Left lobe of liver (tissue), 2 donors: ENCODE measurements around the gene ING5. TPM values are rescaled to one million over a fixed set of nuclear protein-coding genes. Genes with fewer than 3 reads are reported as not detected.
"Not testable (repeated sequence)": the region's sequence is repeated elsewhere in the genome, so short reads cannot be mapped to it uniquely, and the experiment has no call there.

Experiments
- ATAC-seq: fragments of 200-7000 bp; cut with Tn5 transposase; one replicate; pipeline ENCODE4 v1.9.1; 2020; ENCODE audit warnings: mild to moderate bottlenecking, moderate library complexity
- DNase-seq: peaks from one replicate; pipeline ENCODE4 v3.0.0-alpha.2; 2020; ENCODE audit warnings: low spot score
- total RNA-seq: library from RNA; stranded (reverse); gene quantifications from one replicate; pipeline ENCODE4 v1.2.1, GENCODE V29; 2021
- donor health status: DM: no; HTN: no; CAD: no; lungs with moderate emphysema.
- donor health status: DM: no; HTN: yes; CAD: no.

ING5 gene
- total RNA-seq, 1 donor from 2014 or later = 20.7 TPM

GRCh38 chr2:241736111-241736510 is 34.3 kb downstream of the ING5 start:
- DNase-seq (no peak), ATAC-seq (peak; percentile 2)

GRCh38 chr2:241738040-241738686 is 36.3 kb downstream of the ING5 start:
- ATAC-seq (no peak), DNase-seq (no peak)

- ATAC-seq (no peak), DNase-seq (no peak)
Observed at GRCh38 chr2:241739177-241739576, 37.3 kb downstream of the ING5 start.

- DNase-seq (no peak), ATAC-seq (no peak)
Observed at GRCh38 chr2:241739651-241740050, 37.8 kb downstream of the ING5 start.

- peak; percentile 59 for ATAC-seq
- DNase-seq = no peak
Observed at GRCh38 chr2:241741016-241741415, 39.2 kb downstream of the ING5 start.

DNA sequence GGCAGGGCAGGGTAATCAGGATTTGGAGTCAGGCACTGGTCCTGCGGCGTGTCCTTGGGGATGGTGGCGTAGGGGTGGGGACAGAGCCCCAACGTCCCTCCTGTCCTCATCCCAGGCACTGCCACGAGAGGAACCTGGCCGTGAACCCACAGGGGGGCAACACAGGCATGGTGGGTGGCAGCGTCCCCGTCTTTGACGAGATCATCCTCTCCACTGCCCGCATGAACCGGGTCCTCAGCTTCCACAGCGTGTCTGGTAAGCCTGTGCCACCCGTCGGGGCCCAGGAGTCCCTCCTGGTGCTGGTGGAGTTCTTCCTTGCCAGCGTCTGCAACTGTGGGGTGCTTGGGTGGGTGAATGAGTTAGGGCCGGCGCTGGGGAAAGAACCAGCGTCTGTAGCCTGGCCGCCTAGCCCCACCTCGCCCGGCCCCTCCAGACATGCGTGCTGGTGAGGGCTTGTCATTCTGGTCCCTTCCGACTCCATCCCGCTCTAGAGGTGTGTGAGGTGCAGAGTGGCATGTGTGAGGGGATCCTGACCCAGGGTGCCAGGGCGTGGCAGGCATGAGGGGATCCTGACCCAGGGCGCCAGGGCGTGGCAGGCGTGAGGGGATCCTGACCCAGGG is 40.6 kb downstream of the ING5 start:
- no peak for ATAC-seq
- no peak for DNase-seq

GRCh38 chr2:241743008-241743407 is 41.2 kb downstream of the ING5 start:
- not testable (repeated sequence) for ATAC-seq, DNase-seq

DNA sequence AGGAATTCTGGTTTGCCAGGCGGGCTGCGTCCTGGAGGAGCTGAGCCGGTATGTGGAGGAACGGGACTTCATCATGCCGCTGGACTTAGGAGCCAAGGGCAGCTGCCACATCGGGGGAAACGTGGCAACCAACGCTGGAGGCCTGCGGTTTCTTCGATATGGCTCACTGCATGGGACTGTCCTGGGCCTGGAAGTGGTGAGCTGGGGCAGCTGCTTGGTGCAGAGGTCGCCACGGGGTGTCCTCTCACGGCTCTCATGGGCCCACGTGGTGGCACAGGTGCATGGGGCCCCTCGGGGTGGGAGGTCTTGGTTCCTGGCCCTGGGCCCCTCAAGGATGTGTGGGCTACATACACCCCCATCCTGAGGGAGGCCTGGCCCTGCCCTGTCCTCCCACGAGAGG is 41.8 kb downstream of the ING5 start:
- peak; percentile 14 for ATAC-seq
- DNase-seq = no peak

GRCh38 chr2:241744028-241744754 is 42.4 kb downstream of the ING5 start:
- ATAC-seq (peak; percentile 24), DNase-seq (no peak)

DNA sequence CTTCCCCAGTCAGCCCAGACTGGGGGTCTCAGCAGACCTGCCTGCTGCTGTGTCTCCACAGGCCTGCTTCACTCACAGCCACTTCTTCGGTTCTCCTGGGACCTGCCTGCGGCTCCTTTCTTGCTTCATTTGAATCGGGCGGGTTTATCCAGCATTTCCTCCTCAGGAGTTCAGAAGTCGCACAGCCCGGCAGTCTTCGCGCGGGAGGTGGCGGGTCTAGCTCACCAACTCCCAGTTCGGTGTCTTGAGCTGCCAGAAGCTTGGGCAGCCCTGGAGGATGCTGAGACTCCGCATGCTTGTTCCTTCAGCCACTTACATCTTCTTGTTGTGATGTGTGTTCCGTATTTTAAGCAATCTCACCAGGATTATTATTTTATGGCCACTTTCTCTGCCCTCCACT is 43.4 kb downstream of the ING5 start:
- no peak for DNase-seq
- ATAC-seq = no peak

DNA sequence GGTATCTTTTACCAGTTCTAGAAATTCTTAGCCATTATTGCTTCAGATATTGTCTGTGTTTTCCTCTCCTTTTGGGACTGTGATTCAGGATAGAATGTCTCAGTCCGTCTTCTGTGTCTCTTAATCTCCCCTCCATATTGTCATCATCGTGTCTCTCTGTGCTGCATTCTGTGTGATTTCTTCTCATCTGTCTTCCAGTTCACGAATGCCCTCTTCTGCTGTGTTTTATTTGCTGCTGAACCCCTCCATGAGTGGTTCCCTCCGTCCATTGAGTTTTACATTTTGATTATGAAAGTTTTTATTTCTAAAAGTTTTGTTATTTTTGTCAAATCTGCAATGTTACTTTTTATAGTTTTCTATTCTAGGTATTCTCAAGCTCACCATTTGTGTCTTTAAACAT is 44.2 kb downstream of the ING5 start:
- no peak for ATAC-seq
- no peak for DNase-seq

GRCh38 chr2:241748468-241749256 is 46.8 kb downstream of the ING5 start:
- no peak for DNase-seq
- ATAC-seq = no peak

DNA sequence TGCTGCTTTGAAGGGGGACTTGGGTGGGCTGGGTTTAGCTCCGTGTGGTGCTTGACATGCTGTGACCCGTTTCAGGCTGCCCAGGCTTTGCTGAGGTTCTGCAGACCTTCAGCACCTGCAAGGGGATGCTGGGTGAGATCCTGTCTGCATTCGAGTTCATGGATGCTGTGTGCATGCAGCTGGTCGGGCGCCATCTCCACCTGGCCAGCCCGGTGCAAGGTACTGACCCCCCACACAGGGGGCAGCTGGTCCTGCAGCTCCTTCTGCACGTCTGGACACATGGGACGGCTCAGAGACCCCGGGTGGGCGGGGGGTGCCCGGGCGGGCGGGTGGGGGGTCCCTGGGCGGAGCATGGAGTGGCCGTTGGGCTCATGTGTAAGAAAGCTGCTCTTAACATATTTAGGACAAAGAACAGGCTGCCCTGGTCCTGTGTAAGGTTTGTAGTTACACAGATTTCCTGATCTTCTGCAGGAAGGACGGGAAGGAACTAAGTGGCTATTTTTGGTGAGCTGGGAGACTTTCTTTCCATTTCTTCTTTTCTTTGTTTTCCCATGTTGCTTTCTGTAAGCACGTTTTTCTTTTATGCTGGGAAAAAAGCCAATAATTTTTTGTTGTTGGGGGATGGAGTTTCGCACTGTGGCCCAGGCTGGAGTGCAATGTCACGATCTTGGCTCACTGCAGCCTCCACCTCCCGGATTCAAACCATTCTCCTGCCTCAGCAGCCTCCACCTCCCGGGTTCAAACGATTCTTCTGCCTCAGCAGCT is 48.4 kb downstream of the ING5 start:
- DNase-seq = no peak
- ATAC-seq = no peak

- DNase-seq (no peak), ATAC-seq (no peak)
Observed at GRCh38 chr2:241751152-241751551, 49.3 kb downstream of the ING5 start.

GRCh38 chr2:241751776-241752175 is 49.9 kb downstream of the ING5 start:
- DNase-seq = no peak
- no peak for ATAC-seq

DNA sequence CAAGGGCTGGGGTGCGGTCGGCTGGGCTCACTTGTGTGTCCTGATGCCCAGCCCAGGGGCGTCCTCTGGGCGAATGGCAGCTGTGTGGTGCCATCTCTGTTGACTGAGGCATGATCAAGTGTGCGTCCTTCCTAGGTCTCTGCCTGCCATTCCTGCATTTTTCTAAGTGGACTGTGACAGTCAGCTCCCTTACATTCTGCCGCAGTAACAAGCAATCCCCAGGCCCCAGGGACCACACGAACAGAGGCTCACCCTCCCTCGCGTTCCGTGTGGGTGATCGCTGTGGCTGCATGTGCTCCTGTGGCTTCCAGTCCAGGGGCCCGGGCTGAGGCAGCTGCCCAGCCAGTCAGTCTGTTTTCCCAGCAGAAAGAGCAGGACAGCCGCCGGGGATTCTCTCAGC is 50.4 kb downstream of the ING5 start:
- DNase-seq = no peak
- ATAC-seq = no peak

- ATAC-seq = no peak
- no peak for DNase-seq
Observed at GRCh38 chr2:241752689-241753276, 50.9 kb downstream of the ING5 start.

DNA sequence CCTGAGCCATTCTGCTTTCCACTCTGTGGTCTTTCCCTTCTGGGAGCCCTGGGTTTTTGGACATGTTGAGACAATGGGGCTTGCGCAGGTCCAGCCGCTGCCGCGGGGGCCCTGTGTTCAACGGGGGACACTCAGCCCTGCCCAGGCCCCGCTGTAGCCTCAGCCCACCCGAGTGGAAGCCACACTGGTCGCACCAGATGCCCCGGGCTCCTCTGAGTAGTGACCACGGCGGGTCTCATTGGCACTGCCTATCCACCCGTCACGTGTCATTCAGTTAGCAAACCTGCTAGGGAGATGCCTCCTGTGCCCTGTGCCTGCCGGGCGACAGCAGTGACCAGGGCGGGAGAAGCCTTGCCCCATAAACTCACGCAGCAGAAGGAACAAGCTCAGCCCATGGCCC is 51.7 kb downstream of the ING5 start:
- DNase-seq (no peak), ATAC-seq (no peak)

DNA sequence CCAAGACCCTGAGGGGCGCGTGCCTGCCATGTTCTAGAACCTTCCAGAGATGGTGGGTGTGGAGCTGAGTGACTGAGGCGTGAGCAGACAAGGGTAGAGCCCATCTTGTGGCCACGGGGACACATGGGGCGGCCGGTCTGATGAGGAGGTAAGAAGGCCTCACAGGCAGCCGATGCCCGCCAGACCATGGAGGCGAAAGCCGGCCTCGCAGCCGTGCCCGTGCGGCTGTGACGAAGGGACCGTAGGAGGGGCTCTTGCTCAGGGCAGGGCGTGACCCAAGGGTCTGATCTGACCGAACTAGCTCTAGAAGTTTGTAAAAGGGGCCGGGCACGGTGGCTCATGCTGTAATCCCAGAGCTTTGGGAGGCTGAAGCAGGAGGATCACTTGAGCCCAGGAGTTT is 52.2 kb downstream of the ING5 start:
- no peak for ATAC-seq
- no peak for DNase-seq

DNA sequence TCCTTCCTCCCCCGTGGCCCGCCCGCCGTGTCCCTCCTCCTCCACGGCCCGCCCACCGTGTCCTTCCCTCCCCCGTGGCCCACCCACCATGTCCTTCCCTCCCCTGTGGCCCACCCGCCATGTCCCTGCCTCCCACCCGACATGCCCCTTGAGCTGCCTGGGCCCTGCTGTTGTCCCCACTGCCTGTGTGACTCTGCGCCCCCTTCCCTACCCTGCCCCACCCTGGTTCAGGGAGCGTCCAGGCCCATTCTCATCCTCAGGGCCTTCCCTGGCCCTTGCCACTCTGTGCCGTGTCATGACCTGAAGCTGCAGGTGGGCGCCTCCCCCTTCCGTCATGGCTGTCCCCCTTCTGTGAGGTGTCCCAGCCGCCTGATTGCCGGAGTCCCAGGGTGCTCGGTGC is 53.3 kb downstream of the ING5 start:
- no peak for DNase-seq

More for the DNA sequence above, 53.3 kb downstream of the ING5 start:
- ATAC-seq = no peak
